CD4-positive, alpha-beta memory T cell (primary cell): ENCODE measurements around the gene SLC2A1. TPM values are rescaled to one million over a fixed set of nuclear protein-coding genes. Genes with fewer than 3 reads are reported as not detected.

Experiments
- CTCF ChIA-PET: fragments of 350-600 bp; sonication (Branson Sonifier 250); formaldehyde crosslinking; loops from one replicate; lab custom pipeline; 2021; ENCODE audit warnings: inconsistent platforms; ENCODE audit not compliant: partially characterized antibody; lab: Charles Lee
- POLR2A ChIA-PET: fragments of 350-600 bp; sonication (Branson Sonifier 250); formaldehyde crosslinking; loops from one replicate; lab custom pipeline; 2021; ENCODE audit not compliant: partially characterized antibody; lab: Charles Lee
- DNase-seq, 5 donors: peaks; one replicate each; pipeline versions ENCODE4 v3.0.0 to v3.0.0-alpha.2; 2020 to 2022; ENCODE audit warnings: mixed read lengths in 1 of 5
- H3K27ac ChIP-seq: one replicate; pipeline ENCODE4 v1.7.0; 2013; ENCODE audit warnings: low read depth, low read length
- H3K27me3 ChIP-seq: 2 replicates; pipeline ENCODE4 v1.7.0; 2013; ENCODE audit warnings: mild to moderate bottlenecking, low read length, moderate library complexity; ENCODE audit not compliant: insufficient read depth
- H3K36me3 ChIP-seq: 2 replicates; pipeline ENCODE4 v1.7.0; 2013; ENCODE audit warnings: mild to moderate bottlenecking, low read length, moderate library complexity; ENCODE audit not compliant: insufficient read depth
- H3K4me1 ChIP-seq: 2 replicates; pipeline ENCODE4 v1.7.0; 2013; ENCODE audit warnings: mild to moderate bottlenecking, low read length, moderate library complexity; ENCODE audit not compliant: insufficient read depth
- H3K4me3 ChIP-seq, 2 donors: one replicate each; pipeline ENCODE4 v1.7.0; 2013; ENCODE audit warnings: low read length in 2 of 2, mild to moderate bottlenecking in 1 of 2
- H3K9me3 ChIP-seq, 2 donors: one replicate each; pipeline ENCODE4 v1.7.0; 2013; ENCODE audit warnings: low read length in 2 of 2, control low read depth in 1 of 2; ENCODE audit not compliant: control insufficient read depth in 1 of 2
- H3K27ac Mint-ChIP-seq, 7 donors: one replicate each; pipeline ENCODE4 v1.8.0; 2020 to 2021; ENCODE audit warnings: mixed read lengths in 7 of 7, mild to moderate bottlenecking in 6 of 7, inconsistent platforms in 3 of 7, moderate library complexity in 3 of 7
- H3K27me3 Mint-ChIP-seq, 2 donors: one replicate each; pipeline ENCODE4 v1.8.0; 2020 to 2021; ENCODE audit warnings: mixed read lengths in 2 of 2
- H3K36me3 Mint-ChIP-seq, 2 donors: one replicate each; pipeline ENCODE4 v1.8.0; 2020 to 2021; ENCODE audit warnings: mixed read lengths in 2 of 2, inconsistent platforms in 1 of 2, mild to moderate bottlenecking in 1 of 2
- H3K4me1 Mint-ChIP-seq, 4 donors: one replicate each; pipeline ENCODE4 v1.8.0; 2020 to 2021; ENCODE audit warnings: mixed read lengths in 4 of 4, mild to moderate bottlenecking in 1 of 4
- H3K4me3 Mint-ChIP-seq, 8 donors: one replicate each; pipeline ENCODE4 v1.8.0; 2020 to 2021; ENCODE audit warnings: mixed read lengths in 8 of 8, mild to moderate bottlenecking in 7 of 8, moderate library complexity in 6 of 8, inconsistent platforms in 3 of 8
- H3K9me3 Mint-ChIP-seq, 8 donors: one replicate each; pipeline ENCODE4 v1.8.0; 2020 to 2021; ENCODE audit warnings: mixed read lengths in 8 of 8, mild to moderate bottlenecking in 5 of 8, inconsistent platforms in 3 of 8, moderate library complexity in 1 of 8
- intact Hi-C: fragments of 100-400 bp; cut with micrococcal nuclease; formaldehyde crosslinking; loops from one replicate; pipeline ENCODE4 v1.15.1; 2023
- polyA plus RNA-seq, 2 donors: library from polyadenylated mRNA; unstranded; fragments of 300-500 nt; fragmentation: Illumina TruSeq; gene quantifications; one replicate each; pipeline ENCODE4 v1.2.3, GENCODE V29; 2021
- total RNA-seq, 2 experiments: library from RNA; stranded (reverse); gene quantifications; one replicate each; pipeline ENCODE4 v1.2.3, GENCODE V29; 2021

Gene SLC2A1
- total and polyA plus RNA-seq, 4 experiments from 2014 or later: 22.7 to 58.4 (median 43.7) TPM

DNA sequence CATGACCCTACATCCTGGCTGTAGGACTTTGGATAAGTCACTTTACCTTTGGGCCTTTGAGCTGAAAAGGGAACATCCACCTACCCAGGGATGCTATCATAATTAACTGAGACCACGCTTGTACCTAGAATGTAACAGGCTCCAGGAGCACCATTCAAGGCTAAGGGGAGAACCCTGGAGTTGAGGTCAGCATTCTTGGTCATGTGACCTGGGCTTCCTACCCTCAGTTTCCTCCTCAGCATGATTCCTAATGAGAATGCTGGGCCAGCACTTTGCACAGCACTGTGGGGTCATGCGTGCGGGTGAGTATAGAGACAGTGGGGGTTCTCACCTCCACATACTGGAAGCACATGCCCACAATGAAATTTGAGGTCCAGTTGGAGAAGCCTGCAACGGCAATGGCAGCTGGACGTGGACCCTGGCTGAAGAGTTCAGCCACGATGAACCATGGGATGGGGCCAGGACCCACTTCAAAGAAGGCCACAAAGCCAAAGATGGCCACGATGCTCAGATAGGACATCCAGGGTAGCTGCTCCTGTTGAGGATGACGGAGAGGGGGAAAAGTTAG lies 31.3 kb downstream of the SLC2A1 start:
- intact Hi-C loops: no loop called here
- Mint-ChIP-seq H3K36me3 (peaks cover 38 to 78% of the 10 kb centered on the region in 2 donors), H3K27me3 (no peaks in the 10 kb centered on the region), H3K4me1 (peaks cover 40 to 72% (median 56%) of the 10 kb centered on the region in 4 donors), H3K27ac (peak overlapping the region in 6 of 7 donors; percentile 7 to 88 (median 68)), H3K9me3 (peaks cover 0 to 7% (median 0%) of the 10 kb centered on the region in 8 donors), H3K4me3 (peak overlapping the region in 1 of 8 donors; percentile 38)
- DNase-seq: no peak
- Histone ChIP-seq H3K4me1 (peaks cover 46% of the 10 kb centered on the region), H3K27ac (no peak overlapping the region), H3K9me3 (no peaks in the 10 kb centered on the region), H3K4me3 (no peak overlapping the region), H3K27me3 (no peaks in the 10 kb centered on the region), H3K36me3 (peaks cover 52% of the 10 kb centered on the region)
- CTCF ChIA-PET: interaction anchor here (0.5 to 19.0 kb wide), 4 partner anchors 13 to 1115 kb away, joined by 3 to 864 read pairs (median 9); no protein-coding TSS in a partner anchor
- POLR2A ChIA-PET: interaction anchor here (1.0 to 2.0 kb wide), 6 partner anchors 25 to 146 kb away, joined by 3 to 8 read pairs (median 4); partner anchors contain the start of genes ERMAP and SLC2A1

DNA sequence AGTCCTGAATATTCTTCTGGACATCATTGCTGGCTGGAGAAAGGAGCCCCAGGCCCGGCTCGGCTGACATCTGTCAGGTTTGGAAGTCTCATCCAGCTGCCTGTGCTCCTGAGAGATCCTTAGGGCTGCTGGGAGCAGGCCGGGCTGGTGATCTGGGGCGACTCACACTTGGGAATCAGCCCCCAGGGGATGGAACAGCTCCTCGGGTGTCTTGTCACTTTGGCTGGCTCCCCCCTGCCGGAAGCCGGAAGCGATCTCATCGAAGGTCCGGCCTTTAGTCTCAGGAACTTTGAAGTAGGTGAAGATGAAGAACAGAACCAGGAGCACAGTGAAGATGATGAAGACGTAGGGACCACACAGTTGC lies 31.8 kb downstream of the SLC2A1 start:
- H3K27ac ChIP-seq: no peak overlapping the region
- H3K9me3 ChIP-seq: no peaks in the 10 kb centered on the region
- H3K27me3 Mint-ChIP-seq: no peaks in the 10 kb centered on the region
- H3K4me3 ChIP-seq: no peak overlapping the region
- intact Hi-C loops: no loop called here
- no peaks in the 10 kb centered on the region for H3K27me3 ChIP-seq
- POLR2A ChIA-PET: interaction anchor here (1.3 to 2.0 kb wide), 4 partner anchors 26 to 147 kb away, joined by 3 to 8 read pairs (median 5); partner anchors contain the start of genes ERMAP and SLC2A1
- no peak for DNase-seq
- peak overlapping the region in 2 of 7 donors; percentile 63 to 82 for H3K27ac Mint-ChIP-seq
- H3K4me1 Mint-ChIP-seq: peaks cover 35 to 67% (median 52%) of the 10 kb centered on the region in 4 donors
- peaks cover 38 to 73% of the 10 kb centered on the region in 2 donors for H3K36me3 Mint-ChIP-seq
- H3K4me3 Mint-ChIP-seq: no peak overlapping the region
- peaks cover 52% of the 10 kb centered on the region for H3K36me3 ChIP-seq
- peaks cover 0 to 7% (median 0%) of the 10 kb centered on the region in 8 donors for H3K9me3 Mint-ChIP-seq
- CTCF ChIA-PET: interaction anchor here (2.6 to 19.0 kb wide), 2 partner anchors 13 to 145 kb away, joined by 15 to 864 read pairs; no protein-coding TSS in a partner anchor
- H3K4me1 ChIP-seq: peaks cover 41% of the 10 kb centered on the region

DNA sequence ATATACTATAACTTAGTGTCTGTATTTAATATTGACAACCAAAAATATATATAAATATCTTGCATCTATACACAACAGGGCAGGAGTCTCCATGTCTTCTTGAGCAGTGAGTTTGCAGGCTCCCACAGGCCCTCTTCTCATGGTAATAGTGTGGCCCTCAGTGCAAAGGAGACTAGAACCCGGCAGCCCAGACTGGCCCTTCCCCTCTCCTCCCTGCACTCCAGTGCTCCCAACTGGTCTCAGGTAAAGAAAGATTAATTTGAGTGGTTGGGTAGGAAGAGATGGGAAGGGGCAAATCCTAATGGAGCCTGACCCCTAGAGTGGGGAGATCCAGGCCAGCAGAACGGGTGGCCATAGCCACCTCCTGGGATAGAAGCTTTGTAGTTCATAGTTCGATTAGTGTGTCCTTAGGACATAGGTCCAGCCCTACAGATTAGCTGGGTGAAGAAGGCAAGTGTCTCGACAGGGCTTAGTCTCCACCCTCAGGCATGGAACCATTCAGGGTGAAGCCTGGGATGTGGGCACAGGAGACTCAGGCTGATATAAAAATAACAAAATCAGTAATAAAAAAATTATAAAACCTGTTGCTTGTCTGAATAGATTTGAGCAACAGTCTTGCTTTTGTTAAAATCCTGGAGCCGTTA lies 32.3 kb downstream of the SLC2A1 start:
- H3K4me3 Mint-ChIP-seq: peak overlapping the region in 2 of 8 donors; percentile 57 to 97
- H3K27me3 Mint-ChIP-seq: no peaks in the 10 kb centered on the region
- H3K4me1 ChIP-seq: peaks cover 36% of the 10 kb centered on the region
- peaks cover 52% of the 10 kb centered on the region for H3K36me3 ChIP-seq
- H3K4me1 Mint-ChIP-seq: peaks cover 33 to 62% (median 48%) of the 10 kb centered on the region in 4 donors
- POLR2A ChIA-PET: interaction anchor here (1.3 to 4.8 kb wide), 7 partner anchors 9 to 147 kb away, joined by 3 to 56 read pairs (median 8); partner anchors contain the start of genes ERMAP and SLC2A1
- H3K27ac ChIP-seq: no peak overlapping the region
- peak overlapping the region in 3 of 7 donors; percentile 8 to 89 (median 36) for H3K27ac Mint-ChIP-seq
- CTCF ChIA-PET: interaction anchor here (2.6 to 19.0 kb wide), 2 partner anchors 12 to 145 kb away, joined by 15 to 864 read pairs; no protein-coding TSS in a partner anchor
- DNase-seq: peak in 1 of 5 donors; percentile 24
- intact Hi-C loops: no loop called here
- no peaks in the 10 kb centered on the region for H3K9me3 ChIP-seq
- no peak overlapping the region for H3K4me3 ChIP-seq
- H3K36me3 Mint-ChIP-seq: peaks cover 38 to 68% of the 10 kb centered on the region in 2 donors
- H3K27me3 ChIP-seq: no peaks in the 10 kb centered on the region
- peaks cover 0 to 7% (median 0%) of the 10 kb centered on the region in 8 donors for H3K9me3 Mint-ChIP-seq

DNA sequence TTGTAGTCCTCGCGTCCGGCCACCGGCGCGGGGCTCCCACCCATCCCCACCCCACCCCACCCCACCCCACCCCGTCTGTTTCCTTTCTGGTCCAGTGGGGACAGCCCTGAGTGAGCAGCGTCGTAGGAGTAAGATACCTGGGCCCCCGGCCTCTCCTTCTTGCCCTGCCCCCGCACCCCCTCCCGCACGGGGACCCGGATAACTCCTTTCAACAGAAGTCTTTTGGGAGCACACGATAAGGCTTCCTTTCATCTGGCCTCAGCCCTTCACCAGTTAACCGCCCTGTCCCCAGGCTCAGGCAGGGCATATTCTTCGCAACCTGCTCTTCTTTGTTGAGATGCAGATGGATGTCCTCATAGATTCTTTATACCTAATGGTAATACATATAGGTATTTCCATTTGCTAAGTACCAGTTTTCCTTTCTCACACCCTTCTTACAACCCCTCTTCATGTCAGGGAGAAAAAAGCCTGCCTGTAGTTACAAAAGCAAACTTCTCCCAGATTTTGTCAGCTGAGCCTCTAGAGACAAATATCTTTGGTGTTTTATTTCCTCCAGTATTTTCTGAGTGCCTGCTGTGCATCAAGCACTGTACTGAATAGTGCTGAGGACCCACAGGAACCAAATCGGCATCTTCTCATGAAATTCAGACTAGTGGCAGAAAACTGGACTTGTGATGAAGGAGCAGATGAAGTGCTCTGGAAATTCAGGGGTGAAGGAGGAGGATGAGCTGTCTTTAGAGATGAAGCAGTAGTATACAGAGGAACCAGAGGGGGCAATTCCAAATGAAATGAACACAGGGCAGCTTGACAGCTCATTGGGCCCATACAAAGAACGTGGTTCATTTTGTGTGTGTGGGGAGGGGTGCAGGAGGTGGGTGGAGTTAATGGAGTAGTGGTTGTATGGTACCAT lies 33.6 kb downstream of the SLC2A1 start:
- CTCF ChIA-PET: interaction anchor here (3.0 to 19.0 kb wide), 4 partner anchors 12 to 146 kb away, joined by 13 to 864 read pairs (median 56); partner anchors contain the start of gene SLC2A1
- peak overlapping the region; percentile 89 to 98 (median 98) for H3K27ac Mint-ChIP-seq
- intact Hi-C loops: loop anchor here (1.0 to 5.0 kb wide), 5 partner anchors 33 to 243 kb away; partner anchors contain the start of genes C1orf50, ERMAP, P3H1 and SLC2A1
- peaks cover 0 to 7% (median 0%) of the 10 kb centered on the region in 8 donors for H3K9me3 Mint-ChIP-seq
- H3K36me3 ChIP-seq: peaks cover 44% of the 10 kb centered on the region
- peak overlapping the region; percentile 82 to 97 (median 94) for H3K4me3 Mint-ChIP-seq
- DNase-seq: peak in 2 of 5 donors; percentile 14 to 44
- H3K27me3 ChIP-seq: no peaks in the 10 kb centered on the region
- peak overlapping the region; percentile 72 for H3K27ac ChIP-seq
- H3K36me3 Mint-ChIP-seq: peaks cover 35 to 56% of the 10 kb centered on the region in 2 donors
- H3K4me1 ChIP-seq: peaks cover 23% of the 10 kb centered on the region
- POLR2A ChIA-PET: interaction anchor here (0.8 to 4.8 kb wide), 15 partner anchors 9 to 158 kb away, joined by 3 to 102 read pairs (median 6); partner anchors contain the start of genes C1orf50, P3H1, SLC2A1 and ZNF691
- H3K27me3 Mint-ChIP-seq: no peaks in the 10 kb centered on the region
- H3K4me3 ChIP-seq: peak overlapping the region; percentile 83 to 85
- H3K9me3 ChIP-seq: no peaks in the 10 kb centered on the region
- H3K4me1 Mint-ChIP-seq: peaks cover 27 to 50% (median 38%) of the 10 kb centered on the region in 4 donors

DNA sequence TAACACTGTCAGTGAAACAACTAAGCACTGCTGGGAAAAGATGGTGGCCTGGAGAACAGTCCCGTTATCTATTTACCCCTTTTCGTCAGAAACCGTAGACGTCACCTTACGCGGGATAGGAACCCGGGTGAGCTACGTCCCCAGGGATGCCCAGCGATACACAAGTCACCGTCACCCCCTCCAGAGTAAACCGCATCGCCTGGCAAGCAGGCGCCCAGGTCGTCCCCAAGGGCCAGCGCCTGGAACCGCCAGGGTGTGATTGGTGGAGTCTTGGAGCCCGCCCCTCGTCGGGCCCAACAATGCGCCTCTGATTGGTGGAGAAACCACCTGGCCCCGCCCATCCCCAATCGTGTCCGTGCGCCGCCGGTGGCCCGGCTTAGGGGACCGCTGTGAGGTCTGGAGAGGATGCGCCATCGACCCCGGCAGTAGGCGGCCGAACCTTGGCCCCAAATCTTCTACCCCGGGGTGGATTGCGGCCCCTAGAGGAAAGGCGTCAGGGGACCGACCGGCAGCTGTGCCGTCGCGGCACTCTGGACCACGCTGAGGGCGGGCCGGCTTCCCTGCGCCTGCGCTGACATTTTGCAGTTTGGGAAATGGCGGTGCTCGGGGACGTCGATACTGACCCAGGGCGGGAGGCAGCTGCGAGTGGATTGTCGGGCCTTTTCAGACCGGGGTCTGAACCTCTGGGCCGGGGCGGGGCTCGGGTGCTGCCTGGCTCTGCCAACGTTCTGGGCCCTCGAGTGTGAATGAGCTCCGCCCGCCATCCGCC lies 34.4 kb downstream of the SLC2A1 start:
- peak; percentile 89 to 94 (median 90) for DNase-seq
- Histone ChIP-seq H3K4me3 (peak overlapping the region; percentile 83 to 85), H3K27me3 (no peaks in the 10 kb centered on the region), H3K9me3 (no peaks in the 10 kb centered on the region), H3K36me3 (peaks cover 36% of the 10 kb centered on the region), H3K27ac (peak overlapping the region; percentile 72), H3K4me1 (peaks cover 19% of the 10 kb centered on the region)
- H3K27me3 Mint-ChIP-seq: no peaks in the 10 kb centered on the region
- peak overlapping the region; percentile 82 to 97 (median 94) for H3K4me3 Mint-ChIP-seq
- peak overlapping the region; percentile 89 to 98 (median 95) for H3K27ac Mint-ChIP-seq
- H3K4me1 Mint-ChIP-seq: peaks cover 27 to 45% (median 35%) of the 10 kb centered on the region in 4 donors
- ChIA-PET POLR2A (interaction anchor here (0.8 to 4.8 kb wide), 13 partner anchors 11 to 157 kb away, joined by 3 to 102 read pairs (median 7); partner anchors contain the start of genes C1orf50, P3H1, SLC2A1 and ZNF691), CTCF (interaction anchor here (1.3 to 19.0 kb wide), 7 partner anchors 11 to 147 kb away, joined by 4 to 864 read pairs (median 13); partner anchors contain the start of gene SLC2A1)
- peaks cover 27 to 49% of the 10 kb centered on the region in 2 donors for H3K36me3 Mint-ChIP-seq
- peaks cover 0 to 5% (median 0%) of the 10 kb centered on the region in 8 donors for H3K9me3 Mint-ChIP-seq
- intact Hi-C loops: loop anchor here (1.0 to 5.0 kb wide), 5 partner anchors 34 to 242 kb away; partner anchors contain the start of genes C1orf50, ERMAP, P3H1 and SLC2A1
